Esophagus squamous epithelium (tissue), 5 donors: Measurements from ENCODE around the gene IL27RA. TPM values are rescaled to one million over a fixed set of nuclear protein-coding genes. Genes with fewer than 3 reads are reported as not detected.

Experiments used
- DNase-seq: peaks from one replicate; lab custom pipeline; 2025; lab: John Stamatoyannopoulos, UW
- H3K27ac ChIP-seq, 4 donors: fragments of 200-600 bp; sonication (generic); one replicate each; pipeline ENCODE4 v1.5.1; 2016 to 2019; ENCODE audit warnings: mild to moderate bottlenecking in 1 of 4
- H3K27me3 ChIP-seq, 4 donors: fragments of 200-600 bp; sonication (generic); 1 replicate in 3 of 4; 2 replicates in 1 of 4; pipeline versions ENCODE4 v1.5.1 to v1.6.0; 2017 to 2021; ENCODE audit warnings: antibody characterized with exemption in 1 of 4
- H3K36me3 ChIP-seq, 3 donors: fragments of 200-600 bp; sonication (generic); one replicate each; pipeline ENCODE4 v1.5.1; 2016 to 2019
- H3K4me1 ChIP-seq, 3 donors: fragments of 200-600 bp; sonication (generic); one replicate each; pipeline ENCODE4 v1.5.1; 2017 to 2019
- H3K4me3 ChIP-seq, 4 donors: fragments of 200-600 bp; sonication (generic); 1 replicate in 3 of 4; 2 replicates in 1 of 4; pipeline ENCODE4 v1.5.1; 2016 to 2019; ENCODE audit warnings: mild to moderate bottlenecking in 2 of 4, moderate library complexity in 1 of 4
- H3K9me3 ChIP-seq, 3 donors: fragments of 200-600 bp; sonication (generic); one replicate each; pipeline ENCODE4 v1.5.1; 2016 to 2019
- POLR2A ChIP-seq, 4 donors: fragments of 450-650 bp; IDR thresholded peaks; one replicate each; pipeline ENCODE4 v1.6.1; 2017; ENCODE audit warnings: antibody characterized with exemption in 4 of 4, mild to moderate bottlenecking in 4 of 4, moderate library complexity in 3 of 4
- WGBS, 2 donors: methylation state at CpG; one replicate each; pipeline ENCODE4 v1.1.5; 2018; 5-methylcytosine and 5-hydroxymethylcytosine counted together
- intact Hi-C: fragments of 100-400 bp; cut with DNase I; formaldehyde crosslinking; loops from one replicate; pipeline ENCODE4 v1.15.0; 2022
- total RNA-seq, 4 donors: library from RNA; depleted of rRNA; stranded (reverse); fragments of >200 nt; gene quantifications; one replicate each; pipeline ENCODE4 v1.1.0, GENCODE V29; 2016
- TF ChIP-seq, protein P1 (sequence below), 6 experiments: fragments of 450-650 bp in 4 of 6; fragments of 200-600 bp in 2 of 6; sonication (generic) in 2 of 6; IDR thresholded peaks; one replicate each; pipeline ENCODE4 v1.5.1; 2016 to 2019; ENCODE audit warnings: antibody characterized with exemption in 6 of 6, mild to moderate bottlenecking in 4 of 6, moderate library complexity in 4 of 6
- donor health status: DM: yes; HTN: yes; CAD: no.

IL27RA gene
- total RNA-seq, 4 donors from 2014 or later, result 0.83 to 4.9 (median 2.1) TPM

DNA sequence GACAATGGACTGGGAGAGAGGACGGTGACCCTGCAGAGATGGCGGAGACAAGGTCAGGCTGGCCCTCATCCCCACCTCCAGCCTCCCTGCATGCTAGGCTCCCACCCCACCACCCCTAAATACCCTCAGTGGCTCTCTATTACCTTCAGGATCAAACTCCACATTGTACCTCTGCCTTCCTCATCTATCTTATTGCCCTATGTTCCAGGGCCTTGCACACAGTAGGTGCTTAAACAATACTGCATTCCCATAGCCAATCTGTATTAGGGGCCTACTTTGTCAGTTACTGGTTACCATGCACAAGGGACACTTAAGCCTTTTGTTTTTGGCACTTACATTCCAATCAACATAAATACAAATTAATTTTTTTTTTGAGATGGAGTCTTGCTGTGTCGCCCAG is 23.8 kb downstream of the IL27RA start:
- Histone ChIP-seq H3K4me1 (peaks cover 6 to 24% (median 8%) of the 10 kb centered on the region in 3 donors), H3K27me3 (peaks cover 0 to 42% (median 6%) of the 10 kb centered on the region in 4 donors), H3K36me3 (peaks cover 0 to 18% (median 0%) of the 10 kb centered on the region in 3 donors), H3K4me3 (no peak overlapping the region), H3K9me3 (no peaks in the 10 kb centered on the region), H3K27ac (no peak overlapping the region)
- DNase-seq, result no peak
- TF ChIP-seq, protein P1, sequence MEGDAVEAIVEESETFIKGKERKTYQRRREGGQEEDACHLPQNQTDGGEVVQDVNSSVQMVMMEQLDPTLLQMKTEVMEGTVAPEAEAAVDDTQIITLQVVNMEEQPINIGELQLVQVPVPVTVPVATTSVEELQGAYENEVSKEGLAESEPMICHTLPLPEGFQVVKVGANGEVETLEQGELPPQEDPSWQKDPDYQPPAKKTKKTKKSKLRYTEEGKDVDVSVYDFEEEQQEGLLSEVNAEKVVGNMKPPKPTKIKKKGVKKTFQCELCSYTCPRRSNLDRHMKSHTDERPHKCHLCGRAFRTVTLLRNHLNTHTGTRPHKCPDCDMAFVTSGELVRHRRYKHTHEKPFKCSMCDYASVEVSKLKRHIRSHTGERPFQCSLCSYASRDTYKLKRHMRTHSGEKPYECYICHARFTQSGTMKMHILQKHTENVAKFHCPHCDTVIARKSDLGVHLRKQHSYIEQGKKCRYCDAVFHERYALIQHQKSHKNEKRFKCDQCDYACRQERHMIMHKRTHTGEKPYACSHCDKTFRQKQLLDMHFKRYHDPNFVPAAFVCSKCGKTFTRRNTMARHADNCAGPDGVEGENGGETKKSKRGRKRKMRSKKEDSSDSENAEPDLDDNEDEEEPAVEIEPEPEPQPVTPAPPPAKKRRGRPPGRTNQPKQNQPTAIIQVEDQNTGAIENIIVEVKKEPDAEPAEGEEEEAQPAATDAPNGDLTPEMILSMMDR (IDR thresholded peaks at IDR 0.05), result no peak
- no peak for TF ChIP-seq POLR2A (IDR thresholded peaks at IDR 0.05)
- intact Hi-C loops, result no loop called here
- 81 to 92% methylated on average over 3 of the region's 3 CpGs for whole genome bisulfite sequencing, 2 donors

DNA sequence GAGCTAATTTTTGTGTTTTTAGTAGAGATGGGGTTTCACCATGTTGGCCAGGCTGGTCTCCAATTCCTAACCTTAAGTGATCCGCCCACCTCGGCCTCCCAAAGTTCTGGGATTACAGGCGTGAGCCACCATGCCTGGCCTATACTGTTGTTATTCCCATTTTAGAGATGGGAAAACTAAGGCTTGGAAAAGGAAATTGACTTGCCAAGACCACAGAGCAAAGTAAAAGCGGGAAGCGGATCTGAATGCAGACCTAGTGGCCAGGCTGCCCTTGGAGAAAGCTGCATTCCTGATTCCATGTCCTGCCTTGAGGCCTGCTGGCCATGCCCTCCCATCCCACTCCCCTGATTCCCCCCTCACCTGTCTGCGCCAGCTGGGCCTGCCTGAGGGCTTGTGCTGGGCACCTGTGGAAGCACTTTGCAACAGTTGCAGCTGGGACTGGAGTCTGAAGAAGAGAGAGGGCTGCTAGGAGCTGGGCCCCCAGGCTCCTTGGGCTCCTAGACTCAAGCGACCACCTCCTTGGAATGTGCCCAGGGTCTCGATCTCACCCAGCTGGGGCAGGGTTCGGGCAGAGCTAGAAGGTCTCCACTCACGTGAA is 24.6 kb downstream of the IL27RA start:
- H3K36me3 ChIP-seq, result peaks cover 0 to 10% (median 0%) of the 10 kb centered on the region in 3 donors
- 91 to 97% methylated on average over 4 to 7 of the region's 10 CpGs for WGBS, 2 donors
- no peak overlapping the region for H3K27ac ChIP-seq
- peaks cover 0 to 49% (median 6%) of the 10 kb centered on the region in 4 donors for H3K27me3 ChIP-seq
- peaks cover 6 to 24% (median 8%) of the 10 kb centered on the region in 3 donors for H3K4me1 ChIP-seq
- H3K9me3 ChIP-seq, result no peaks in the 10 kb centered on the region
- H3K4me3 ChIP-seq, result no peak overlapping the region
- DNase-seq, result no peak
- TF ChIP-seq, protein P1 (IDR thresholded peaks at IDR 0.05), result no peak
- no peak for TF ChIP-seq POLR2A (IDR thresholded peaks at IDR 0.05)
- intact Hi-C loops, result no loop called here

DNA sequence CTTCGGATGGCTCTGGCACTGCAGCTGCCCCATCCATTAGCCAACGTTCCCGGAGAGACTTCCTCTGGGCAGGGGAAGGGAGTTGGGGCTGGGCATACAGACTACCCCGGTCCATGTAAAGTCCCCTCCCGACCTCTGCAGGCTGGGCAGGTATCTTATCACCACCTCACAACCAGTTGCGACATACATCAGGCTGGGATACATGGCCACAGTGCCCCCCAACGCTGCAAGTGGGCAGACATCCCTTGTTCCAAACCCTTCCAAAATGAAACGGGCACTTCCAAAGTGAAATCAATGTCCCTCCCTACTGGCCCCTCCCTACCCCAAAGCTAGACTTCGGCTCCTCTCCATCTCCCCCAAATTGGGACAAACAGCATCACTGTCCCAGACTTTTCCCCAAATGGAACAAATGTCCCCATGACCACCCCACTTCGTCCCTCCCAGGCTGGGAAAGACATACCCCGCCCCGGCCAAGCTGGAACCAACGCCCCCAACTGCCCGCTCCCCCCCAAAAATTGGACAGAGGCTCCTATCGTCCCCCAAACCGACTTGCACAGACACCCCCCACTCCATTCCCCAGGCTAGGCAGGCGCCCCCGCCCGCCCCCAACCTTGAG is 25.3 kb downstream of the IL27RA start:
- H3K36me3 ChIP-seq, result peaks cover 0 to 7% (median 0%) of the 10 kb centered on the region in 3 donors
- H3K27ac ChIP-seq, result peak overlapping the region in 1 of 4 donors; percentile 25
- TF ChIP-seq POLR2A (IDR thresholded peaks at IDR 0.05), result no peak
- TF ChIP-seq, protein P1 (IDR thresholded peaks at IDR 0.05), result no peak
- peaks cover 8 to 27% (median 9%) of the 10 kb centered on the region in 3 donors for H3K4me1 ChIP-seq
- WGBS, 2 donors, result 17 to 45% methylated on average over 7 to 9 of the region's 19 CpGs
- peak overlapping the region in 3 of 4 donors; percentile 25 to 64 (median 42) for H3K4me3 ChIP-seq
- peaks cover 0 to 56% (median 6%) of the 10 kb centered on the region in 4 donors for H3K27me3 ChIP-seq
- intact Hi-C loops, result no loop called here
- H3K9me3 ChIP-seq, result no peaks in the 10 kb centered on the region
- no peak for DNase-seq

DNA sequence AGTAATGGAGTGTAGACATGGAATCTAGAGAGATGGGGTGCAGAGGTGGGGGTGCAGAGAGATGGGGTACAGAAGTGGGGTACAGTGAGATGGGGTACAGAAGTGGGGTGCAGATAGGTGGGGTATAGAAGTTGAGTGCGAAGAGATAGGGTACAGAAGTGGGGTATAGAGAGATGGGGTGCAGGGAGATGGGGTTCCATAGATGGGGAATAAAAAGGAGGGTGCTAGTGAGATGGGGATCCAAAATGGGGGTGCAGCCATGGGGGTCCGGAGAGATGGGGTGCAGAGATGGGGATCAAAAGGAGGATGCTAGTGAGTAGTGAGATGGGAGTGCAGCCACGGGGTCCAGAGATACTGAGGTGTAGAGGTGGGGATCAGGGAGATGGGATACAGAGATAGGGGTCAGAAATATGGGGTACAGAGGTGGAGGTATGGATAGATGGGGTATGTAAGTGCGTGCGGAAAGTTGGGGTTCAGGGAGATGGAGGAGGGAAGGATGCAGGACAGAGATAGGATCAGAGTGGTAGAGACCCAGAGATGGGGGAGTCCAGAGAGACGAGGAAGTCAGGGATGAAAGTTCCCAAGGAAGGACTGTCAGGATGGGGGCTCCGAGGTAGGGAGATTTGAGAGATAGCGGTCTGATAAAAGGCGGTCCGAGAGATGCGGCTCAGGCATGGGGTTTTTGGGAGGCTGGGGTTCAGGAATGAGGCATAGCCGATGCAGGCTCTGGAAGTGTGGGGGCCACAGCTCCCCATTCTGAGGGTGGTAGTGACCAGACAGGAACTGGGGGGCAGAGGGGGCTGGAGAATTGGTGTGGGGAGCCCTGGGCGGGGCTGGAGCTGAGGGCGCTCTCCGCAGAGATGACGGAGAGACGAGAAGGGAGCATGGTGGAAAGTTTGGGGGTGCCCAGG is 26.9 kb downstream of the IL27RA start:
- peak overlapping the region in 1 of 4 donors; percentile 64 for H3K4me3 ChIP-seq
- H3K9me3 ChIP-seq, result no peaks in the 10 kb centered on the region
- intact Hi-C loops, result no loop called here
- no peaks in the 10 kb centered on the region for H3K36me3 ChIP-seq
- TF ChIP-seq, protein P1 (IDR thresholded peaks at IDR 0.05), result no peak
- no peak for TF ChIP-seq POLR2A (IDR thresholded peaks at IDR 0.05)
- H3K4me1 ChIP-seq, result peaks cover 8 to 32% (median 12%) of the 10 kb centered on the region in 3 donors
- DNase-seq, result no peak
- peaks cover 0 to 70% (median 6%) of the 10 kb centered on the region in 4 donors for H3K27me3 ChIP-seq
- no peak overlapping the region for H3K27ac ChIP-seq
- WGBS, 2 donors, result 25% methylated on average over 17 of the region's 17 CpGs
